K562 (cell line): ENCODE data around the gene MRPL40. TPM values are rescaled to one million over a fixed set of nuclear protein-coding genes. Genes with fewer than 3 reads are reported as not detected.

ENCODE experiments used
- ATAC-seq: fragments of 200-7000 bp; cut with Tn5 transposase; 3 replicates; pipeline ENCODE4 v1.9.1; 2020; ENCODE audit warnings: moderate library complexity
- BruUV-seq: library from RNA; stranded (reverse); fragments of 400-500 nt; replicated peaks from 2 replicates; lab custom pipeline; 2021; lab: Mats Ljungman, UMichigan
- CTCF ChIA-PET: fragments of 300-600 bp; formaldehyde crosslinking; extraction: SDS; loops from one replicate; lab custom pipeline; 2021; ENCODE audit warnings: low intra/inter-chr PET ratio; lab: Yijun Ruan, JAX
- POLR2A ChIA-PET: fragments of 300-600, 350-650 bp; sonication (Branson Sonifier 250); formaldehyde crosslinking; extraction: SDS; loops from one replicate; lab custom pipeline; 2021; ENCODE audit warnings: antibody characterized with exemption, inconsistent platforms; lab: Yijun Ruan, JAX
- DNase-seq, 4 experiments: peaks; one replicate each; pipeline versions ENCODE4 v3.0.0 to v3.0.0-alpha.2; 2011 to 2018; ENCODE audit warnings: low spot score in 3 of 4, mixed read lengths in 3 of 4; ENCODE audit errors: extremely low read depth in 1 of 4
- FAIRE-seq: peaks from 2 replicates; lab custom pipeline; 2011; peaks lifted over from hg19 to GRCh38; lab: Jason Lieb, UNC
- H2AFZ ChIP-seq: 2 replicates; pipeline ENCODE4 v1.6.0; 2011; ENCODE audit warnings: low read depth, low read length, control low read depth, inconsistent platforms
- H3K27ac ChIP-seq: fragments of 200-600 bp; 3 replicates; pipeline ENCODE4 v1.8.0; 2011; ENCODE audit warnings: low read depth, mild to moderate bottlenecking, control low read depth, inconsistent platforms, low read length, moderate library complexity, mixed read lengths; ENCODE audit errors: extremely low read depth
- H3K27me3 ChIP-seq, 2 experiments: fragments of 300-600 bp in 1 of 2; 2 replicates in 1 of 2; 3 replicates in 1 of 2; pipeline versions ENCODE4 v1.6.0 to v1.8.0; 2011; ENCODE audit warnings: inconsistent platforms in 2 of 2, low read length in 2 of 2, mild to moderate bottlenecking in 1 of 2, mixed read lengths in 1 of 2, moderate library complexity in 1 of 2; ENCODE audit not compliant: control insufficient read depth in 2 of 2, insufficient read depth in 2 of 2
- H3K36me3 ChIP-seq: fragments of 300-600 bp; 3 replicates; pipeline ENCODE4 v1.8.0; 2011; ENCODE audit warnings: mild to moderate bottlenecking, low read length, inconsistent platforms; ENCODE audit not compliant: control insufficient read depth, insufficient read depth
- H3K4me1 ChIP-seq, 2 experiments: fragments of 200-600 bp in 1 of 2; replicated peaks in 1 of 2; 2 replicates in 1 of 2; 3 replicates in 1 of 2; pipeline versions ENCODE4 v1.5.1 to v1.8.0; 2011; ENCODE audit warnings: inconsistent platforms in 2 of 2, low read length in 2 of 2, mild to moderate bottlenecking in 1 of 2, mixed read lengths in 1 of 2, moderate library complexity in 1 of 2; ENCODE audit not compliant: control insufficient read depth in 2 of 2, insufficient read depth in 2 of 2
- H3K4me2 ChIP-seq: 2 replicates; pipeline ENCODE4 v1.6.1; 2011; ENCODE audit warnings: low read length, control low read depth, inconsistent platforms, mixed read lengths; ENCODE audit not compliant: insufficient read depth
- H3K4me3 ChIP-seq: fragments of 200-600 bp; sonication (generic), shearing (Covaris generic); 2 replicates; pipeline ENCODE4 v1.5.1; 2016; ENCODE audit warnings: control low read depth, inconsistent platforms
- H3K79me2 ChIP-seq: fragments of 200-600 bp; 3 replicates; pipeline ENCODE4 v1.8.0; 2011; ENCODE audit warnings: low read length, inconsistent platforms; ENCODE audit not compliant: control insufficient read depth, insufficient read depth
- H3K9ac ChIP-seq, 2 experiments: 2 replicates each; pipeline versions ENCODE4 v1.6.0 to v1.6.1; 2011; ENCODE audit warnings: low read depth in 2 of 2, low read length in 2 of 2, control low read depth in 1 of 2, inconsistent platforms in 1 of 2, mild to moderate bottlenecking in 1 of 2, mixed read lengths in 1 of 2; ENCODE audit not compliant: insufficient read depth in 1 of 2
- H3K9me1 ChIP-seq: one replicate; pipeline ENCODE4 v1.6.0; 2011; ENCODE audit warnings: inconsistent platforms, mild to moderate bottlenecking, low read length, moderate library complexity; ENCODE audit not compliant: control insufficient read depth, insufficient read depth
- H3K9me3 ChIP-seq: replicated peaks from 2 replicates; pipeline ENCODE4 v1.5.1; 2011; ENCODE audit warnings: low read depth, low read length, inconsistent platforms; ENCODE audit not compliant: control insufficient read depth, insufficient read depth
- H4K20me1 ChIP-seq: replicated peaks from 2 replicates; pipeline ENCODE4 v1.6.1; 2011; ENCODE audit warnings: low read length, inconsistent platforms, mixed read lengths; ENCODE audit not compliant: control insufficient read depth, insufficient read depth
- ARID3B ChIP-seq: fragments of 250-450 bp; sonication (Bioruptor Pico); IDR thresholded peaks from 2 replicates; pipeline ENCODE4 v1.4.0; 2020; ENCODE audit warnings: borderline replicate concordance
- FOXO4 ChIP-seq: fragments of 450-650 bp; formaldehyde crosslinking; IDR thresholded peaks from 2 replicates; pipeline ENCODE4 v1.4.0; 2020; ENCODE audit warnings: mild to moderate bottlenecking, moderate library complexity
- MTF1 ChIP-seq: fragments of 250-450 bp; sonication (Bioruptor Pico); IDR thresholded peaks from 2 replicates; pipeline ENCODE4 v1.9.0; 2021; ENCODE audit warnings: moderate library complexity, mild to moderate bottlenecking, inconsistent platforms, borderline replicate concordance
- NR4A1 ChIP-seq, 2 experiments: fragments of 250-450 bp in 1 of 2; fragments of 450-650 bp in 1 of 2; sonication (Bioruptor Pico) in 1 of 2; IDR thresholded peaks; 2 replicates each; pipeline versions ENCODE4 v1.4.0 to v1.6.1; 2016 to 2020; ENCODE audit warnings: mild to moderate bottlenecking in 2 of 2, missing compliant biosample characterization in 1 of 2, missing genetic modification characterization in 1 of 2, moderate library complexity in 1 of 2
- PML ChIP-seq: IDR thresholded peaks from 2 replicates; pipeline ENCODE4 v1.6.1; 2012; ENCODE audit warnings: low read length, inconsistent platforms
- ZBTB9 ChIP-seq: fragments of 450-650 bp; formaldehyde crosslinking; IDR thresholded peaks from 2 replicates; pipeline ENCODE4 v1.4.0; 2020; ENCODE audit warnings: mild to moderate bottlenecking, moderate library complexity
- ZFP1 ChIP-seq: fragments of 450-650 bp; formaldehyde crosslinking; IDR thresholded peaks from 2 replicates; pipeline ENCODE4 v1.4.0; 2020; ENCODE audit warnings: mild to moderate bottlenecking, mixed read lengths
- ZNF707 ChIP-seq: fragments of 250-450 bp; sonication (Bioruptor Pico); conservative IDR thresholded peaks from 2 replicates; pipeline ENCODE4 v1.8.0; 2022; ENCODE audit warnings: inconsistent platforms, mild to moderate bottlenecking, moderate library complexity
- WGBS: fragments of 100-300 bp; shearing (Covaris generic); methylation state at CpG from one replicate; pipeline ENCODE4 v1.1.6; 2016; ENCODE audit warnings: low coverage, mixed read lengths; ENCODE audit not compliant: insufficient coverage; ENCODE audit errors: missing lambda C conversion rate; 5-methylcytosine and 5-hydroxymethylcytosine counted together
- in situ Hi-C: fragments of 300-500 bp; cut with MboI; formaldehyde crosslinking; loops from 4 replicates; pipeline ENCODE4 v1.15.0; 2018; ENCODE audit warnings: inconsistent platforms, mixed read lengths
- intact Hi-C: fragments of 100-400 bp; cut with micrococcal nuclease; formaldehyde crosslinking; loops from 2 replicates; pipeline ENCODE4 v1.14.2; 2022
- polyA plus RNA-seq, 8 experiments: library from polyadenylated mRNA; depleted of rRNA in 4 of 8; stranded (reverse) in 5 of 8; unstranded in 3 of 8; fragments of >200 nt; fragmentation: Nextera tagmentation in 2 of 8; fragmentation: Illumina TruSeq in 1 of 8; extraction: Ambion mirVana in 2 of 8; extraction: Trizol in 1 of 8; gene quantifications; 2 replicates each; pipeline versions ENCODE4 v1.2.1 to v1.2.3, GENCODE V29; 2011 to 2014; ENCODE audit warnings: inconsistent platforms in 1 of 8, missing spikeins in 1 of 8
- total RNA-seq, 7 experiments: library from RNA; depleted of rRNA in 6 of 7; stranded (reverse); fragments of >200 nt in 6 of 7; fragmentation: Illumina TruSeq in 2 of 7; extraction: Trizol in 2 of 7; gene quantifications; 2 replicates each; pipeline versions ENCODE4 v1.2.1 to v1.2.3, GENCODE V29; 2011 to 2021; ENCODE audit warnings: low replicate concordance in 1 of 7

The MRPL40 gene
- total and polyA plus RNA-seq, 9 of the 15 experiments (the other 6 are each of a cell fraction or from before 2014, with no cell fraction given): 132 to 652 (median 208) TPM

- H4K20me1 ChIP-seq: peaks cover 17% of the 10 kb centered on the region
- no peak overlapping the region for H3K4me2 ChIP-seq
- POLR2A ChIA-PET: interaction anchor here (0.7 to 11.9 kb wide), 16 partner anchors 7 to 267 kb away, joined by 3 to 284 read pairs (median 5); partner anchors contain the start of genes C22orf39 and CDC45
These were observed 2.1 kb downstream of the MRPL40 start for GRCh38 chr22:19434401-19434800.

More at GRCh38 chr22:19434401-19434800, 2.1 kb downstream of the MRPL40 start:
- no peak overlapping the region for H3K4me3 ChIP-seq
- no peaks in the 10 kb centered on the region for H3K27me3 ChIP-seq
- peak in 1 of 4 experiments; percentile 36 for DNase-seq
- no peak overlapping the region for H3K27ac ChIP-seq
- H3K79me2 ChIP-seq: peaks cover 45% of the 10 kb centered on the region
- TF ChIP-seq ZBTB9 (CRISPR knock-in tag): no peak
- TF ChIP-seq FOXO4: 0 out of 2 replicates have a peak, but pooled peaks have one; percentile 27
- 0 out of 2 replicates have a peak, but pooled peaks have one; percentile 3 for TF ChIP-seq ZNF707 (CRISPR knock-in tag)
- no peak for TF ChIP-seq ZFP1
- TF ChIP-seq ARID3B (CRISPR knock-in tag): 0 out of 2 replicates have a peak, but pooled peaks have one; percentile 32
- 0 out of 2 replicates have a peak, but pooled peaks have one; percentile 33 for TF ChIP-seq NR4A1 (CRISPR knock-in tag; IDR thresholded peaks at IDR 0.05)
- no peak for TF ChIP-seq NR4A1 (tag; IDR thresholded peaks at IDR 0.05)
- TF ChIP-seq MTF1 (CRISPR knock-in tag): 0 out of 2 replicates have a peak, but pooled peaks have one; percentile 21
- 0 out of 2 replicates have a peak, but pooled peaks have one; percentile 6 for TF ChIP-seq PML
- TF ChIP-seq, all 486 proteins: peak for 6
- CTCF ChIA-PET: no interaction called here
- no peak overlapping the region for H2AFZ ChIP-seq
- FAIRE-seq: no peak
- WGBS: 92% methylated on average over 7 of the region's 7 CpGs
- H3K4me1 ChIP-seq: peaks cover 16 to 31% of the 10 kb centered on the region in 2 experiments
- no peak for ATAC-seq
- no peak overlapping the region for H3K9ac ChIP-seq
- intact Hi-C loops (loop anchor here (5.0 kb wide), 2 partner anchors 132 to 312 kb away; partner anchors contain the start of gene DGCR2), in situ Hi-C loops (no loop called here)
- peaks cover 53% of the 10 kb centered on the region for H3K36me3 ChIP-seq
- no TSS peak for BruUV-seq
- H3K9me3 ChIP-seq: no peaks in the 10 kb centered on the region
- H3K9me1 ChIP-seq: no peaks in the 10 kb centered on the region
